IMR-90 (cell line): ENCODE data around the gene FAM174C. TPM values are rescaled to one million over a fixed set of nuclear protein-coding genes. Genes with fewer than 3 reads are reported as not detected.

Experiments
- ATAC-seq: fragments of 200-7000 bp; cut with Tn5 transposase; 2 replicates; pipeline ENCODE4 v1.9.1; 2020; ENCODE audit warnings: low read depth, mild to moderate bottlenecking, moderate library complexity
- BruUV-seq: library from RNA; stranded (reverse); fragments of 400-500 nt; replicated peaks from 2 replicates; lab custom pipeline; 2021; lab: Mats Ljungman, UMichigan
- CTCF ChIA-PET: fragments of 300-600 bp; formaldehyde crosslinking; extraction: SDS; loops from one replicate; lab custom pipeline; 2021; ENCODE audit warnings: antibody characterized with exemption; lab: Yijun Ruan, JAX
- POLR2A ChIA-PET: fragments of 300-600 bp; sonication (Branson Sonifier 250); formaldehyde crosslinking; loops from one replicate; lab custom pipeline; 2022; ENCODE audit warnings: antibody characterized with exemption; ENCODE audit not compliant: unreplicated experiment; lab: Charles Lee
- DNase-seq: peaks from one replicate; pipeline ENCODE4 v3.0.0; 2013
- H2AFZ ChIP-seq: replicated peaks from 2 replicates; pipeline ENCODE3; 2013; ENCODE audit warnings: low read length, mild to moderate bottlenecking; ENCODE audit not compliant: poor library complexity
- H2AK5ac ChIP-seq: 2 replicates; pipeline ENCODE4 v1.6.1; 2013; ENCODE audit warnings: low read depth, low read length, inconsistent platforms
- H2AK9ac ChIP-seq: replicated peaks from 2 replicates; pipeline ENCODE3; 2013; ENCODE audit warnings: mild to moderate bottlenecking, low read depth, low read length, moderate library complexity; ENCODE audit not compliant: poor library complexity
- H2BK120ac ChIP-seq: 2 replicates; pipeline ENCODE4 v1.6.1; 2013; ENCODE audit warnings: low read depth, low read length, inconsistent platforms
- H2BK15ac ChIP-seq: 3 replicates; pipeline ENCODE4 v1.6.1; 2013; ENCODE audit warnings: low read depth, low read length, inconsistent platforms
- H2BK20ac ChIP-seq: 2 replicates; pipeline ENCODE4 v1.6.1; 2013; ENCODE audit warnings: low read depth, mild to moderate bottlenecking, inconsistent platforms, low read length, moderate library complexity
- H2BK5ac ChIP-seq: 2 replicates; pipeline ENCODE4 v1.6.1; 2013; ENCODE audit warnings: mild to moderate bottlenecking, low read depth, low read length, inconsistent platforms; ENCODE audit not compliant: poor library complexity, severe bottlenecking
- H3K14ac ChIP-seq: replicated peaks from 2 replicates; pipeline ENCODE4 v1.6.1; 2013; ENCODE audit warnings: low read depth, low read length, inconsistent platforms
- H3K18ac ChIP-seq: 2 replicates; pipeline ENCODE4 v1.6.1; 2013; ENCODE audit warnings: low read depth, low read length, control low read depth
- H3K23ac ChIP-seq: 2 replicates; pipeline ENCODE4 v1.6.1; 2013; ENCODE audit warnings: low read depth, low read length, inconsistent platforms
- H3K27ac ChIP-seq: 2 replicates; pipeline ENCODE4 v1.5.1; 2013; ENCODE audit warnings: mild to moderate bottlenecking, control low read depth, low read length; ENCODE audit not compliant: insufficient read depth
- H3K27me3 ChIP-seq: 2 replicates; pipeline ENCODE4 v1.6.1; 2013; ENCODE audit warnings: low read length; ENCODE audit not compliant: control insufficient read depth, insufficient read depth
- H3K36me3 ChIP-seq: 2 replicates; pipeline ENCODE4 v1.6.1; 2013; ENCODE audit warnings: low read length, mixed read lengths; ENCODE audit not compliant: control insufficient read depth, insufficient read depth
- H3K4ac ChIP-seq: 2 replicates; pipeline ENCODE4 v1.6.1; 2013; ENCODE audit warnings: low read depth, low read length, inconsistent platforms
- H3K4me1 ChIP-seq: 2 replicates; pipeline ENCODE4 v1.6.1; 2013; ENCODE audit warnings: low read length, mixed read lengths; ENCODE audit not compliant: control insufficient read depth, insufficient read depth
- H3K4me2 ChIP-seq: 2 replicates; pipeline ENCODE4 v1.6.1; 2013; ENCODE audit warnings: low read depth, mild to moderate bottlenecking, control low read depth, low read length, moderate library complexity
- H3K4me3 ChIP-seq: 2 replicates; pipeline ENCODE4 v1.5.1; 2013; ENCODE audit warnings: low read depth, mild to moderate bottlenecking, control low read depth, low read length, moderate library complexity; ENCODE audit not compliant: insufficient read depth
- H3K56ac ChIP-seq: 2 replicates; pipeline ENCODE4 v1.6.1; 2013; ENCODE audit warnings: low read length, inconsistent platforms; ENCODE audit not compliant: insufficient read depth; ENCODE audit errors: extremely low read depth
- H3K79me1 ChIP-seq, 2 experiments: 2 replicates each; pipeline ENCODE4 v1.6.1; 2013; ENCODE audit warnings: low read length in 2 of 2, inconsistent platforms in 1 of 2, low read depth in 1 of 2
- H3K9ac ChIP-seq: 2 replicates; pipeline ENCODE4 v1.6.1; 2013; ENCODE audit warnings: low read depth, low read length, control low read depth
- H3K9me1 ChIP-seq: 2 replicates; pipeline ENCODE4 v1.6.1; 2013; ENCODE audit warnings: low read length, inconsistent platforms; ENCODE audit not compliant: insufficient read depth
- H3K9me3 ChIP-seq: 2 replicates; pipeline ENCODE4 v1.6.1; 2013; ENCODE audit warnings: low read length; ENCODE audit not compliant: control insufficient read depth, insufficient read depth
- H4K20me1 ChIP-seq: 2 replicates; pipeline ENCODE4 v1.6.1; 2013; ENCODE audit warnings: low read length, inconsistent platforms; ENCODE audit not compliant: insufficient read depth
- H4K5ac ChIP-seq: 2 replicates; pipeline ENCODE4 v1.6.1; 2013; ENCODE audit warnings: mild to moderate bottlenecking, low read depth, low read length, control low read depth
- H4K8ac ChIP-seq, 2 experiments: 2 replicates each; pipeline ENCODE4 v1.6.1; 2013; ENCODE audit warnings: low read depth in 2 of 2, low read length in 2 of 2, control low read depth in 1 of 2, inconsistent platforms in 1 of 2
- H4K91ac ChIP-seq: 2 replicates; pipeline ENCODE4 v1.6.1; 2013; ENCODE audit warnings: low read depth, low read length, inconsistent platforms; ENCODE audit not compliant: insufficient read depth
- BHLHE40 ChIP-seq: fragments of 150-350 bp; IDR thresholded peaks from 2 replicates; pipeline ENCODE4 v1.6.1; 2016; ENCODE audit warnings: mild to moderate bottlenecking, low read depth, low read length
- CEBPB ChIP-seq: IDR thresholded peaks from 2 replicates; pipeline ENCODE4 v1.6.1; 2012; ENCODE audit warnings: low read depth, low read length, improper control_type of control experiment
- CHD1 ChIP-seq: IDR thresholded peaks from 2 replicates; pipeline ENCODE4 v1.6.1; 2012; ENCODE audit warnings: low read depth, low read length, improper control_type of control experiment
- FOS ChIP-seq: fragments of 150-350 bp; IDR thresholded peaks from 2 replicates; pipeline ENCODE4 v1.6.1; 2016; ENCODE audit warnings: low read depth, low read length
- MAFK ChIP-seq: IDR thresholded peaks from 2 replicates; pipeline ENCODE4 v1.6.1; 2012; ENCODE audit warnings: low read depth, low read length, improper control_type of control experiment
- MAZ ChIP-seq: IDR thresholded peaks from 2 replicates; pipeline ENCODE4 v1.6.1; 2012; ENCODE audit warnings: low read depth, mild to moderate bottlenecking, low read length, improper control_type of control experiment, moderate library complexity, borderline replicate concordance
- MXI1 ChIP-seq: IDR thresholded peaks from 2 replicates; pipeline ENCODE4 v1.6.1; 2012; ENCODE audit warnings: low read depth, mild to moderate bottlenecking, low read length, moderate library complexity, borderline replicate concordance
- NFE2L2 ChIP-seq: fragments of 150-350 bp; IDR thresholded peaks from 2 replicates; pipeline ENCODE4 v1.6.1; 2016; ENCODE audit warnings: low read depth, mild to moderate bottlenecking, low read length
- POLR2A ChIP-seq: IDR thresholded peaks from 2 replicates; pipeline ENCODE4 v1.6.1; 2012; ENCODE audit warnings: mild to moderate bottlenecking, low read depth, low read length
- RAD21 ChIP-seq: IDR thresholded peaks from 2 replicates; pipeline ENCODE4 v1.6.1; 2012; ENCODE audit warnings: low read length, improper control_type of control experiment
- RCOR1 ChIP-seq: IDR thresholded peaks from 2 replicates; pipeline ENCODE4 v1.6.1; 2012; ENCODE audit warnings: mild to moderate bottlenecking, low read length, improper control_type of control experiment; ENCODE audit not compliant: insufficient replicate concordance
- SMC3 ChIP-seq: fragments of 150-350 bp; IDR thresholded peaks from 2 replicates; pipeline ENCODE4 v1.6.1; 2016; ENCODE audit warnings: low read depth, mild to moderate bottlenecking, antibody characterized with exemption, low read length, moderate library complexity
- WGBS, 2 experiments: methylation state at CpG; one replicate each; pipeline versions ENCODE4 v1.1.5 to v1.1.7; 2013; ENCODE audit warnings: missing lambda C conversion rate in 2 of 2; ENCODE audit not compliant: insufficient read length in 1 of 2; ENCODE audit errors: extremely low coverage in 2 of 2; 5-methylcytosine and 5-hydroxymethylcytosine counted together
- dilution Hi-C: fragments of 300-500 bp; cut with HindIII; formaldehyde crosslinking; loops from one replicate; pipeline ENCODE4 v1.14.3; 2018; ENCODE audit warnings: low sequenced_read_pairs; ENCODE audit not compliant: unreplicated experiment
- in situ Hi-C: fragments of 300-500 bp; cut with MboI; formaldehyde crosslinking; loops from 3 replicates; pipeline ENCODE4 v1.14.3; 2019; ENCODE audit warnings: low sequenced_read_pairs, inconsistent platforms, mixed read lengths
- intact Hi-C: fragments of 100-400 bp; cut with micrococcal nuclease; formaldehyde crosslinking; loops from 2 replicates; pipeline ENCODE4 v1.10.0; 2022
- polyA plus RNA-seq, 3 experiments: library from polyadenylated mRNA; depleted of rRNA; stranded (reverse); fragments of >200 nt; gene quantifications; 2 replicates each; pipeline ENCODE4 v1.2.3, GENCODE V29; 2012; ENCODE audit warnings: low replicate concordance in 1 of 3
- total RNA-seq: library from RNA; depleted of rRNA; stranded (reverse); fragments of >200 nt; gene quantifications from 2 replicates; pipeline ENCODE4 v1.2.3, GENCODE V29; 2012
- TF ChIP-seq, protein P1 (sequence below): fragments of 150-350 bp; IDR thresholded peaks from 2 replicates; pipeline ENCODE4 v1.6.1; 2017; ENCODE audit warnings: mild to moderate bottlenecking, antibody characterized with exemption, low read length, low read depth
- TF ChIP-seq, protein P2 (sequence below): fragments of 150-350 bp; IDR thresholded peaks from 2 replicates; pipeline ENCODE4 v1.6.1; 2016; ENCODE audit warnings: low read depth, mild to moderate bottlenecking, low read length, moderate library complexity, borderline replicate concordance

Gene FAM174C
- total and polyA plus RNA-seq, 2 of the 4 experiments (the other 2 are of a cell fraction), result 7.5 to 61.8 TPM

DNA sequence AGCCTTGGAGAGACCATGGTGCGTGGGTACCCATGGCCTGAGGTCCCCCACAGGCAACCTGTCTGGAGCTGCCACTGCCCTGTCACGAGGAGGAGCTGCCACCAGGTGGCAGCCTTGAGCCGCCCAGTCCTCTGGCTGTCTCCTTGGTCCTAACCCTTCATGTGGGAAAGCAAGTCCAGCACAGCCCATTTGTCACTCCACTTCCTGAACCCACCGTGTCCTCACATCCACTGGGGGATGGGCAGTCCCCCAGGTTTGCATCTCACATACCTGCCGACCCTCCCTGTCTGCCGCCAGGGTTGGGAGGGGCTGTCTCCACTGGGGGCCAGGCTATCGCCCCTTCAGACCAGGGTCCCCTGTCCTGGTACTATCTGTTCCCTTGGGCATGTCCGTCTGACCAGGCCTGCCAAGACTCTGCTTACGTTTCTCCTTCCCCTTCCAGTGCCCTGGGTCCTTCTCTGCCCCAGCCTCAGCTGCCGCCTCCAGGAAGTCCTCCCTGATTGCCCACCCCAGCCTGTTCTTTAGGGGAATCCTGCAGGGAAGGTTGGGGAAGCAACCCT, 4.5 kb downstream of the FAM174C start:
- DNase-seq, result peak; percentile 80
- Histone ChIP-seq H4K20me1 (peaks cover 27% of the 10 kb centered on the region), H3K27me3 (peaks cover 15% of the 10 kb centered on the region), H3K9me1 (no peaks in the 10 kb centered on the region), H3K27ac (no peak overlapping the region), H3K4ac (no peak overlapping the region), H2AK9ac (peak overlapping the region; percentile 80), H3K4me3 (no peak overlapping the region), H2BK20ac (no peak overlapping the region), H2BK15ac (no peak overlapping the region), H4K5ac (no peak overlapping the region), H2BK5ac (no peak overlapping the region), H3K79me1 (peaks cover 12 to 30% of the 10 kb centered on the region in 2 experiments; a peak in 3 of 4 replicates), H2AK5ac (0 out of 2 replicates have a peak overlapping the region, but pooled peaks have one; percentile 50), H3K4me2 (no peak overlapping the region), H2AFZ (peak overlapping the region; percentile 50), H3K14ac (no peak overlapping the region), H3K18ac (no peak overlapping the region), H3K9ac (no peak overlapping the region), H3K36me3 (peaks cover 11% of the 10 kb centered on the region), H3K4me1 (peaks cover 7% of the 10 kb centered on the region), H4K91ac (no peak overlapping the region), H2BK120ac (no peak overlapping the region), H3K9me3 (no peaks in the 10 kb centered on the region), H3K23ac (no peak overlapping the region), H4K8ac (no peak overlapping the region), H3K56ac (no peak overlapping the region)
- intact Hi-C loops (loop anchor here (1.0 to 5.0 kb wide), 4 partner anchors 82 to 127 kb away; partner anchors contain the start of genes DAZAP1 and NDUFS7), dilution Hi-C loops (no loop called here), in situ Hi-C loops (loop anchor here (5.0 kb wide), 1 partner anchor 82 kb away; no protein-coding TSS in a partner anchor)
- ChIA-PET CTCF (interaction anchor here (0.6 to 1.7 kb wide), 6 partner anchors 10 to 95 kb away, joined by 3 to 8 read pairs (median 3); partner anchors contain the start of gene CIRBP), POLR2A (interaction anchor here (1.4 kb wide), 1 partner anchor 11 kb away, joined by 3 read pairs; no protein-coding TSS in a partner anchor)
- ATAC-seq, result peak; percentile 36
- 7% methylated on average over 2 of the region's 10 CpGs; no CpG with 5 or more reads in 1 of the 2 experiments for WGBS, 2 experiments
- no TSS peak for BruUV-seq
- TF ChIP-seq NFE2L2 (no peak), BHLHE40 (no peak), POLR2A (0 out of 2 replicates have a peak, but pooled peaks have one; percentile 41), MAFK (no peak), SMC3 (peak; percentile 90), MXI1 (0 out of 2 replicates have a peak, but pooled peaks have one; percentile 49), CHD1 (no peak), MAZ (peak; percentile 19; the same call in 1 of the 2 replicates), RCOR1 (no peak), FOS (no peak), CEBPB (no peak), RAD21 (peak; percentile 96)
- TF ChIP-seq, protein P1, sequence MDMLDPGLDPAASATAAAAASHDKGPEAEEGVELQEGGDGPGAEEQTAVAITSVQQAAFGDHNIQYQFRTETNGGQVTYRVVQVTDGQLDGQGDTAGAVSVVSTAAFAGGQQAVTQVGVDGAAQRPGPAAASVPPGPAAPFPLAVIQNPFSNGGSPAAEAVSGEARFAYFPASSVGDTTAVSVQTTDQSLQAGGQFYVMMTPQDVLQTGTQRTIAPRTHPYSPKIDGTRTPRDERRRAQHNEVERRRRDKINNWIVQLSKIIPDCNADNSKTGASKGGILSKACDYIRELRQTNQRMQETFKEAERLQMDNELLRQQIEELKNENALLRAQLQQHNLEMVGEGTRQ, result peak; percentile 45; the same call in 1 of the 2 replicates
- TF ChIP-seq, protein P2, sequence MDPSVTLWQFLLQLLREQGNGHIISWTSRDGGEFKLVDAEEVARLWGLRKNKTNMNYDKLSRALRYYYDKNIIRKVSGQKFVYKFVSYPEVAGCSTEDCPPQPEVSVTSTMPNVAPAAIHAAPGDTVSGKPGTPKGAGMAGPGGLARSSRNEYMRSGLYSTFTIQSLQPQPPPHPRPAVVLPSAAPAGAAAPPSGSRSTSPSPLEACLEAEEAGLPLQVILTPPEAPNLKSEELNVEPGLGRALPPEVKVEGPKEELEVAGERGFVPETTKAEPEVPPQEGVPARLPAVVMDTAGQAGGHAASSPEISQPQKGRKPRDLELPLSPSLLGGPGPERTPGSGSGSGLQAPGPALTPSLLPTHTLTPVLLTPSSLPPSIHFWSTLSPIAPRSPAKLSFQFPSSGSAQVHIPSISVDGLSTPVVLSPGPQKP, result no peak
